ENCODE measurements around the gene NTN3. TPM values are rescaled to one million over a fixed set of nuclear protein-coding genes. Genes with fewer than 3 reads are reported as not detected.

NTN3 gene
- polyA plus RNA-seq, 3 donors from 2014 or later = not detected

DNA sequence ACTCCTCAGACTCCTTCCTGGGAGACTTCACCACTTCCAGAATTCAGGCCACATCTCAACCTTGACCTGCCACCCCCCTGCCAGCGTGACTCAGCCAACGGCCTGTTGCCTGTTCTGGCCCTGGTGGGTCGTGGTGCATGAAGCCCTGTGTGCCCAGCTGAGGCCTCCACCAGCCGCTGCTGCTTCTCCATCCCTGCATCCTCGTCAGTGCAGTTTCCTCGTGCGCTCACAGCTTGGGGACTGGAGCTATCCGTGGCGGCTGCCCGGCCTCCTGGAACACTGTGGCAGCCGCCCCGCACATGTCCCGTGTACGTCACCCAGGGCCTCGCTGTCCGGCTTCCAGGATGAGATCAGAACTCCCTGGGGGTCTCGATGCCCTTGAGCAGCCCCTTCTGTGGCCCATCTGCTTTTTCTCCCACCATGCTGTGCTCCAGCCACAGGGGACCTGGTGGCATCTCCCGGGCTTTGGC is 19.2 kb upstream of the NTN3 start:
- no peak for DNase-seq
- no peak overlapping the region for H3K4me3 Mint-ChIP-seq

DNA sequence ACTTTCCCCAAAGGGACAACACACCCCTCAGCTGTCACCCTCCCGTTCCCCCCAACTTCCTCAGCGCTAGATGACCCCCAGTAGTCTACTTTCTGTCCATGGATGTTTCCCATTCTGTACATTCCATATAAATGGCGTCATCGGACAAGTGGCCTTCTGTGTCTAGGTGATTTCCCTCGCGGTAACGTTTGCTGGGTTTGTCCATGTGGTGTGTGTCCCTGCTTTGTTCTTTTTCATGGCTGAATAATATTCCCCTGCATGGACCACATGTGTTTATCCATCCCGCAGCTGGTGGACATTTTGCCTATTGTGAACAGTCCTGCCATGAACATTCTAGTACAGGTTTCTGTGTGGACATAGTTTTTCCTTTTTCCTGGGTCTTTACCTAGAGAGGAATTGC is 18.4 kb upstream of the NTN3 start:
- H3K36me3 Mint-ChIP-seq = peaks cover 10 to 19% (median 15%) of the 10 kb centered on the region in 3 donors
- no peak for DNase-seq
- H3K4me3 Mint-ChIP-seq = no peak overlapping the region
- H3K9me3 Mint-ChIP-seq = no peaks in the 10 kb centered on the region
- no peaks in the 10 kb centered on the region for H3K4me1 Mint-ChIP-seq
- peaks cover 0 to 2% (median 1%) of the 10 kb centered on the region in 3 donors for H3K27me3 Mint-ChIP-seq (ENCODE audit: low read depth in 3 of 3)
- H3K27ac Mint-ChIP-seq = no peak overlapping the region

More for the DNA sequence above, 19.2 kb upstream of the NTN3 start:
- Mint-ChIP-seq H3K27me3 (ENCODE audit: low read depth in 3 of 3) (peaks cover 0 to 2% (median 1%) of the 10 kb centered on the region in 3 donors), H3K4me1 (no peaks in the 10 kb centered on the region), H3K27ac (no peak overlapping the region), H3K36me3 (peaks cover 10 to 19% (median 15%) of the 10 kb centered on the region in 3 donors), H3K9me3 (no peaks in the 10 kb centered on the region)

DNA sequence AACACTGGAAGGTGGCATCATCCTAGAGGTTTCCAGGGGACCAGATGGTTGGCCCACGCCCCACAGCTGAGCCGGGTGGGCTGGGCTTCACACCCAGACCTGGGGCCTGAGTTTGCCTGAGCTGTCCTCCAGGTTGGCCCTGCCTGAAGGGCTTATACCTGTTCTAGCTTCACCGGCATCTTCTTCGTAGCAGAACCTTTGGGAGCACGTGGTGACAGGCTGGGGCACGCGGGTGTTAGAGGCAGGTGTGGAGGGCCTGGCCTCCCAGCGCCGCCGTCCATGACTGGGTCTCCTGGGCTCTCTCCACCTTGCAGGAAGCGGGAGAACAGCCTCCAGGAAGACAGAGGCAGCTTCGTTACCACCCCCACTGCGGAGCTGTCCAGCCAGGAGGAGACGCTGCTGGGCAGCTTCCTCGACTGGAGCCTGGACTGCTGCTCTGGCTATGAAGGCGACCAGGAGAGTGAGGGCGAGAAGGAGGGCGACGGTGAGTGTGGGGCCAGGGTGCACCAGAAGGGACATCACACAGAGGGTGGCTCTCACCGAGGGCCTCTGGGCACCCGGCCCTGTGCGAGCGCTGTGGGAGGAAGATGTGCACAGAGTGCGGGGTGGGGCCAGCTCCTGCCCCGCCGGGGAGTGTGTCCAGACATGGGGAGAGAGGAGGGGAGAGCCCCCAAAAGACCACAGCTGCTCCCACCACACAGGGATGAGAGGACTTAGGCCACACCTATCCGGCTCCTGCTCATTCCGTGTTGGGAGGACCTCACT is 15.8 kb upstream of the NTN3 start:
- H3K9me3 Mint-ChIP-seq = no peaks in the 10 kb centered on the region
- DNase-seq = no peak
- peaks cover 7 to 10% (median 9%) of the 10 kb centered on the region in 3 donors for H3K36me3 Mint-ChIP-seq
- peaks cover 6% of the 10 kb centered on the region in 2 donors for H3K4me1 Mint-ChIP-seq
- H3K27ac Mint-ChIP-seq = no peak overlapping the region
- H3K27me3 Mint-ChIP-seq (ENCODE audit: low read depth in 3 of 3) = peaks cover 0 to 5% (median 0%) of the 10 kb centered on the region in 3 donors
- H3K4me3 Mint-ChIP-seq = no peak overlapping the region

DNA sequence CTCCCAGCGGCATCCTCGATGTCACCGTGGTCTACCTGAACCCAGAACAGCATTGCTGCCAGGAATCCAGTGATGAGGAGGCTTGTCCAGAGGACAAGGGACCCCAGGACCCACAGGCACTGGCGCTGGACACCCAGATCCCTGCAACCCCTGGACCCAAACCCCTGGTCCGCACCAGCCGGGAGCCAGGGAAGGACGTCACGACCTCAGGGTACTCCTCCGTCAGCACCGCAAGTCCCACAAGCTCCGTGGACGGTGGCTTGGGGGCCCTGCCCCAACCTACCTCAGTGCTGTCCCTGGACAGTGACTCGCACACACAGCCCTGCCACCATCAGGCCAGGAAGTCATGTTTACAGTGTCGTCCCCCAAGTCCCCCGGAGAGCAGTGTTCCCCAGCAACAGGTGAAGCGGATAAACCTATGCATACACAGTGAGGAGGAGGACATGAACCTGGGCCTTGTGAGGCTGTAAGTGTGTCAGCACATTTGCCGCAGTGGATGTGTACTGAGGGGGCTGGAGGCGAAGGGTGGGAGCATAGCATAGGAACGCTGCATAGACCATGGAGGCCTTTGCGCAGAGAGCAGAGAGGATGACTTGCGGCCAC is 14.4 kb upstream of the NTN3 start:
- peaks cover 6% of the 10 kb centered on the region in 2 donors for H3K4me1 Mint-ChIP-seq

DNA sequence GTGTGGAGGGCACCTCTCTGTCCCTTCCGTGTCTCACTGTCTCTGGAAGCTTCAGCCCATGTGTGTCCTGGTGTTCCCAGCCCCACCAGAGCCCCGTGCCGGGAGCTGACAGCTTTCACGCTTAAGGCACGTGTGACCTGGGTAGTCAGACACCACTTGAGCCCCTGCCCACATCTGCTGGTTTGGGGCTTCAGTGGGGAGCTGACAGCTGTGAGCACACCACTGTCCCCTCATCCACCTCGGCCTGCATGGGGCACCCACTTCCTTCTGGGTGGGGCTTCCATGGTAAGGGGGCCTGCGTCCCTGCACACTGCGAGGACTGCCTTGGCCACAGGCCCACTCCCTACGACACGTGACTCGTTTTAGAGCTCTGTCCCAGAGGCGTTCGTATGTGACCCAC is 13.8 kb upstream of the NTN3 start:
- Mint-ChIP-seq H3K36me3 (peaks cover 5 to 9% (median 8%) of the 10 kb centered on the region in 3 donors), H3K27ac (no peak overlapping the region), H3K4me1 (peaks cover 6% of the 10 kb centered on the region in 2 donors), H3K27me3 (ENCODE audit: low read depth in 3 of 3) (peaks cover 0 to 5% (median 0%) of the 10 kb centered on the region in 3 donors), H3K4me3 (no peak overlapping the region), H3K9me3 (no peaks in the 10 kb centered on the region)
- no peak for DNase-seq

More for the DNA sequence above, 14.4 kb upstream of the NTN3 start:
- Mint-ChIP-seq H3K27me3 (ENCODE audit: low read depth in 3 of 3) (peaks cover 0 to 5% (median 0%) of the 10 kb centered on the region in 3 donors), H3K36me3 (peaks cover 7 to 10% (median 9%) of the 10 kb centered on the region in 3 donors), H3K9me3 (no peaks in the 10 kb centered on the region), H3K27ac (no peak overlapping the region), H3K4me3 (no peak overlapping the region)
- DNase-seq = no peak

DNA sequence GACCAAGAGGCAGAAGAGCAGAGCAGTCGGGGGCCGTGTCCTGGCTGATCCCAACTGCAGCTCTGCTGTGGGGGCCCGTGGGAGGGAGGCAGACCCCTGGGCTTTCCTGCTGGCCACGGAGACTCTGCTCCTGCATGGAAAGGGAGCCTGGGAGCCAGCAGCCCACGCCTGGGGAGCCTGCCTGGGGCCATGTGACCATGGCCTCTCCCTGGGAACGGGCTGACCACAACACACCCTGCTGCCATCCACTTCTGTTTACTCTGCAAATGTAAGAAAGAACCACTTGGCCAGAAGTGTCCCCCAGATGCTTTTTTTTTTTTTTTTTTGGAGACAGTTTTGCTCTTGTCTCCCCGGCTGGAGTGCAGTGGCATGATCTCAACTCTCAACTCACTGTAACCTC is 13.2 kb upstream of the NTN3 start:
- peaks cover 6% of the 10 kb centered on the region in 2 donors for H3K4me1 Mint-ChIP-seq
- H3K9me3 Mint-ChIP-seq = no peaks in the 10 kb centered on the region
- H3K27me3 Mint-ChIP-seq (ENCODE audit: low read depth in 3 of 3) = peaks cover 0 to 4% (median 0%) of the 10 kb centered on the region in 3 donors
- DNase-seq = no peak
- peaks cover 0 to 4% (median 3%) of the 10 kb centered on the region in 3 donors for H3K36me3 Mint-ChIP-seq
- H3K4me3 Mint-ChIP-seq = peak overlapping the region in 1 of 5 donors; percentile 26
- H3K27ac Mint-ChIP-seq = peak overlapping the region in 2 of 6 donors; percentile 55 to 56

DNA sequence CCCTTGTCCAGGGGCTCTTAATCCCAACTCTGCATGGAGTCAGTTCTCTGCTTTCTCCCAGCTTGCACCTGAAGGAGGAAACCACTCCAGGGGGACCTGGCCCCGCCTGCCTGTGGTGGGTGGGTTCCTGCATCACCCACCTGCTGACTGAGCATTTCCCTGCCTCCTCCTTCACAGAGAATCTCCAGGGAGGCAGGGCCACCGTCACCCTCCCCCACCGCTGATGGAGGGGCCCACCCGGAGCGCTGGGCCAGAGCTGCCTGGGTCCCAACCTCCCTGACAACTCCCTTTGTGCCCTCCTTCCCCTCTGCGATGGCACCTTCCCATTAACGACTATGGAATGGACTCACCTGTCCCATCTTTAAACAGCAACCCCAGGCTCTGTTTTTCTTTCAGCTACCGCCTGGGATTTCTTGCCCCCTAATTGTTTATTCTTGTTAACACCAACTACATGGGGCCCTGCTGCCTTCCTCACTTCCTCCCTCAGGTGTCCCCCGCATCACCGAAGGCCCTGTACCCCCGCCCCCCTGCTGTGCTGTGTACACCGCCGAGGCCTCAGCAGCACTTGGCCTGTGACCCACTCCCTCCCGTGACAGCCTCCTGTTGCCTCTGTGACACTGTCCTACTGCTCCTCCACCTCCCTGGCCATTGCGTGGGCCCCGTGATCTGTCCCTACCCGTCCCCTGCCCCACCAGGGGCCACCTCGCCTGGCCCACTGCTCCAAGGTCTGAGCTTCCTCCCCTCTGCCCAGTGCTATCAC is 12.0 kb upstream of the NTN3 start:
- H3K36me3 Mint-ChIP-seq = no peaks in the 10 kb centered on the region
- peak overlapping the region in 5 of 6 donors; percentile 36 to 92 (median 85) for H3K27ac Mint-ChIP-seq
- no peaks in the 10 kb centered on the region for H3K9me3 Mint-ChIP-seq
- peaks cover 0 to 4% (median 0%) of the 10 kb centered on the region in 3 donors for H3K27me3 Mint-ChIP-seq (ENCODE audit: low read depth in 3 of 3)
- peak overlapping the region; percentile 85 to 94 (median 93) for H3K4me3 Mint-ChIP-seq
- H3K4me1 Mint-ChIP-seq = peaks cover 6% of the 10 kb centered on the region in 2 donors
- no peak for DNase-seq

DNA sequence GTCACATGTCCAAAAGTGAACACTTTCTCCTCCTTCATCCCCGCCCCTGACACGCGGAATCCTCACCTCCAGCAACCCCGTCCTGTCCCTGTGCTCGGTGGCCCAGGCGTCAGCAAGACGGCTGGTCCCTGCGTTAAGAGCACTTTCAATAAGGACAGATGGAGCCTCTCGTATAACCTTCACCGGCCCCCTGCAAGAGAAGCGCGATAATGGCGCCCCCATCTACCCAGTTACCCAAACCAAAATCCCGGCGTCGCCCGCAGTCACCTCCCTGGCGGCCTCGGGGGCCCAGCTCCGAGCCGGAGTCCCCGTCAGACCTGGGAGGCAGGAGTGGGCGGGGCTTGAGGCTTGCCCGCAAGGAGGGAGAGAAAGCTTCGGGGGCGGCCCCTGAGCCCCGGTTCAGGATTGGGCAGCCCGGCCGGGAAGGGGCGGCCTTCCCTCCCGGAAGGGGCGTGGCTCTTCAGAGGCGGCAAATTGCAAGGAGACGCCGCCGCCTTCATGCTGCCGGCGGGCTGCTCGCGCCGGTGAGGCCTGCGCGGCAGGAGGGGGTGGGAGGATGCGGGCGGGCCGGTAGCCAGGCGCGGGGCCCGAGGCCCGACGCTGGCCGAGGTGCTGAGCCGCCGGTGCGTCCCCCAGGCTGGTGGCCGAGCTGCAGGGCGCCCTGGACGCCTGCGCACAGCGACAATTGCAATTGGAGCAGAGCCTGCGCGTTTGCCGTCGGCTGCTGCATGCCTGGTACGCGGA is 11.3 kb upstream of the NTN3 start, which contains the start of gene TEDC2:
Gene TEDC2 (plus strand): TSS at position 463 of the 744 bp plus-strand sequence. CDS start 36 bp downstream, at position 499.
- H3K4me1 Mint-ChIP-seq = peaks cover 6% of the 10 kb centered on the region in 2 donors
- H3K4me3 Mint-ChIP-seq = peak within 1 kb of the TSS; percentile 85 to 94 (median 93)
- H3K27ac Mint-ChIP-seq = peak within 1 kb of the TSS in 5 of 6 donors; percentile 36 to 92 (median 85)
- H3K36me3 Mint-ChIP-seq = no peaks in the 10 kb centered on the region
- DNase-seq = peak; percentile 96 to 97 (median 96)
- H3K27me3 Mint-ChIP-seq (ENCODE audit: low read depth in 3 of 3) = peaks cover 0 to 4% (median 0%) of the 10 kb centered on the region in 3 donors
- H3K9me3 Mint-ChIP-seq = no peaks in the 10 kb centered on the region

DNA sequence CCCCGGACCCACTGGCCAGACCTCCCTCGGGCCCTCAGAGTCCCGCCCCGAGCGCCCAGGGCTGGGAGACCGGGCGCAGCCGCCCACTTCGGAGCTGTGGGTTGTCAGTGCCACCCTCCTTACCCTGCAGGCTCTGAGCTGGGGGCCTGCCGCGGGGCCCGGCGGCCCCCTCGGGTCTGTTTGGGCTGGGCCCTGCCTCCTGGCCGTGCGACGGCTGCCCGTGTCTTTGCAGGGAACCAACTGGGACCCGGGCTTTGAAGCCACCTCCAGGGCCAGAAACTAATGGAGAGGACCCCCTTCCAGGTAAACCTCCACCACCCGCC is 10.7 kb upstream of the NTN3 start:
- peaks cover 0 to 4% (median 0%) of the 10 kb centered on the region in 3 donors for H3K27me3 Mint-ChIP-seq (ENCODE audit: low read depth in 3 of 3)
- H3K27ac Mint-ChIP-seq = no peak overlapping the region
- no peaks in the 10 kb centered on the region for H3K9me3 Mint-ChIP-seq
- no peak for DNase-seq
- H3K4me1 Mint-ChIP-seq = peaks cover 6% of the 10 kb centered on the region in 2 donors
- H3K36me3 Mint-ChIP-seq = no peaks in the 10 kb centered on the region
- peak overlapping the region in 2 of 5 donors; percentile 42 to 44 for H3K4me3 Mint-ChIP-seq

DNA sequence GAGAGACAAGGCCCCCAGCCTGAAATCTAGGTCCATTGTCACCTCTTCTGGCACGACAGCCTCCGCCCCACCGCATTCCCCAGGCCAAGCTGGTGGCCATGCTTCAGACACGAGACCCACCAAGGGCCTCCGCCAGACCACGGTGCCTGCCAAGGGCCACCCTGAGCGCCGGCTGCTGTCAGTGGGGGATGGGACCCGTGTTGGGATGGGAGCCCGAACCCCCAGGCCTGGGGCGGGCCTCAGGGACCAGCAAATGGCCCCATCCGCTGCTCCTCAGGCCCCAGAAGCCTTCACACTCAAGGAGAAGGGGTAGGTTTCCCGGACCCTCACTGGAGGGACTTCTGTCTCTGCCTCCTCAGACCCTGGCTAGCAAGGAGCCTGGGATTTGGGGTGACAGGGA is 10.2 kb upstream of the NTN3 start:
- H3K9me3 Mint-ChIP-seq = no peaks in the 10 kb centered on the region
- H3K4me3 Mint-ChIP-seq = peak overlapping the region in 2 of 5 donors; percentile 43 to 44
- H3K27ac Mint-ChIP-seq = no peak overlapping the region
- H3K27me3 Mint-ChIP-seq (ENCODE audit: low read depth in 3 of 3) = peaks cover 0 to 6% (median 0%) of the 10 kb centered on the region in 3 donors
- DNase-seq = no peak
- no peaks in the 10 kb centered on the region for H3K36me3 Mint-ChIP-seq
- H3K4me1 Mint-ChIP-seq = peaks cover 6% of the 10 kb centered on the region in 2 donors

DNA sequence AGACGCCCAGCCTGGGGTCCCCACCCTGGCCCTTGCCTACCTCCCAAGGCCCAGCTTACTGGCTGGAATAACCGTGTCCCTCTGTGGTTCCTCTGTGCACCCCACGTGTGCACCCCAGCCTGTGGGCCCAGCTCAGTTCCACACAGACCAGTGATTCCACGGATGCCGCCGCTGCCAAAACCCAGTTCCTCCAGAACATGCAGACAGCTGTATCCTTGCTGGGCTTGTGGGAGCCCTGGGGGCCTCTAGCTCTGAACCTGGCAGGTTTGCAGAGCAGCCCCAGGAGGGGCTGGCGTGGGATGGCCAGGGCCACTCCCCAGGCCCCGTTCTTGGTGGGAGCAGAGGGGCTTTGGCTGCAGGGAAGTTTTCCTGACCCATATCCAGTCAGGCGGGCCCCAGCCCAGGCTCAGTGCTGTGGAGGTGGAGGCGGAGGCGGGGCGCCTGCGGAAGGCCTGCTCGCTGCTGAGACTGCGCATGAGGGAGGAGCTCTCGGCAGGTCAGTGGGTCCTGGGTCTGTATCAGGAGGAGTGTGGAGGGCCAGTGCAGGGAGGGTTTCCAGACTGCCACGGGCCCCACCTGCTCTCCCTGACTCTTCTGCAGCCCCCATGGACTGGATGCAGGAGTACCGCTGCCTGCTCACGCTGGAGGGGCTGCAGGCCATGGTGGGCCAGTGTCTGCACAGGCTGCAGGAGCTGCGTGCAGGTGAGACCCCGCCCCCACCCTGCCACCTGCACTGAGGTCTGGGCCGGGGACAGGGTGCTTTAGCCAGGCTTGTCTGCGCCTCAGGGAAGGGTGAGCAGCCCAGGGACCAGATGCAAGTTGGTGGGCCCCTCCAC is 8.8 kb upstream of the NTN3 start:
- H3K36me3 Mint-ChIP-seq = no peaks in the 10 kb centered on the region
- H3K4me3 Mint-ChIP-seq = no peak overlapping the region
- H3K27me3 Mint-ChIP-seq (ENCODE audit: low read depth in 3 of 3) = peaks cover 0 to 10% (median under 1%) of the 10 kb centered on the region in 3 donors
- peaks cover 6 to 9% of the 10 kb centered on the region in 2 donors for H3K4me1 Mint-ChIP-seq
- no peak overlapping the region for H3K27ac Mint-ChIP-seq
- DNase-seq = no peak
- no peaks in the 10 kb centered on the region for H3K9me3 Mint-ChIP-seq

DNA sequence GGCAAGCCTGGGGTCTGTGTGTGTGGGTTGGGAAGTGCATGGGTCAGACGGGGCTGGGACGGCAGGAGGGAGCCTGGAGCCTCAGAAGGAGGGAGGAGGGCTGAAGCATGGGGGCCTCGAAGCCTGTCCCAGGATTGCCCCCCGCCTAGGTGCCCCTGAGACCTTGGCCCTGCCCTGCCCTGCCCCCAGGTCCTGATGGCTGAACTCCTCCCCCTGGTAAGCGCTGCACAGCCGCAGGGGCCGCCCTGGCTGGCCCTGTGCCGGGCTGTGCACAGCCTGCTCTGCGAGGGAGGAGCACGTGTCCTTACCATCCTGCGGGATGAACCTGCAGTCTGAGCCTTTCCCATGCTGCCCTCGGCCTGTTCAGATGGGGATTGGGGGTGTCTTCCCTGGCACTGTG is 6.8 kb upstream of the NTN3 start:
- peaks cover 5 to 9% of the 10 kb centered on the region in 2 donors for H3K4me1 Mint-ChIP-seq
- no peak overlapping the region for H3K27ac Mint-ChIP-seq
- no peak overlapping the region for H3K4me3 Mint-ChIP-seq
- no peak for DNase-seq
- H3K36me3 Mint-ChIP-seq = no peaks in the 10 kb centered on the region
- H3K9me3 Mint-ChIP-seq = no peaks in the 10 kb centered on the region
- H3K27me3 Mint-ChIP-seq (ENCODE audit: low read depth in 3 of 3) = peaks cover 0 to 13% (median 3%) of the 10 kb centered on the region in 3 donors

Data from immature natural killer cell (primary cell).